Gastroesophageal sphincter (tissue), 4 donors: ENCODE data around the gene OR2B2. TPM values are rescaled to one million over a fixed set of nuclear protein-coding genes. Genes with fewer than 3 reads are reported as not detected.

Experiments
- ATAC-seq: fragments of 150-250 bp; one replicate; pipeline ENCODE4 v1.9.1; 2016; ENCODE audit warnings: mild to moderate bottlenecking, moderate library complexity
- H3K27ac ChIP-seq, 4 donors: fragments of 200-600 bp; sonication (generic) in 3 of 4; 1 replicate in 3 of 4; 2 replicates in 1 of 4; pipeline ENCODE4 v1.5.1; 2016 to 2019
- H3K27me3 ChIP-seq: fragments of 200-600 bp; sonication (generic); one replicate; pipeline ENCODE4 v1.5.1; 2019
- H3K36me3 ChIP-seq, 2 donors: fragments of 200-600 bp; sonication (generic); one replicate each; pipeline ENCODE4 v1.5.1; 2019; ENCODE audit warnings: control low read depth in 1 of 2
- H3K4me1 ChIP-seq, 3 donors: fragments of 200-600 bp; sonication (generic); 1 replicate in 2 of 3; 2 replicates in 1 of 3; pipeline ENCODE4 v1.5.1; 2016 to 2019; ENCODE audit warnings: control low read depth in 2 of 3
- H3K4me3 ChIP-seq, 2 donors: fragments of 200-600 bp; sonication (generic); one replicate each; pipeline ENCODE4 v1.5.1; 2019; ENCODE audit warnings: mild to moderate bottlenecking in 1 of 2, moderate library complexity in 1 of 2
- H3K9me3 ChIP-seq, 3 donors: fragments of 200-600 bp; sonication (generic); one replicate each; pipeline ENCODE4 v1.5.1; 2017 to 2019; ENCODE audit warnings: control low read depth in 2 of 3
- EP300 ChIP-seq: sonication (generic); formaldehyde crosslinking; IDR thresholded peaks from one replicate; pipeline ENCODE4 v1.6.1; 2017; ENCODE audit warnings: antibody characterized with exemption, mild to moderate bottlenecking
- POLR2A ChIP-seq, 2 donors: fragments of 450-650 bp; IDR thresholded peaks; one replicate each; pipeline ENCODE4 v1.6.1; 2017; ENCODE audit warnings: antibody characterized with exemption in 2 of 2, mild to moderate bottlenecking in 2 of 2, moderate library complexity in 1 of 2
- POLR2AphosphoS5 ChIP-seq: sonication (generic); formaldehyde crosslinking; IDR thresholded peaks from one replicate; pipeline ENCODE4 v1.6.1; 2017; ENCODE audit warnings: antibody characterized with exemption
- WGBS, 2 donors: methylation state at CpG; one replicate each; pipeline ENCODE4 v1.1.5; 2018; ENCODE audit warnings: low coverage in 1 of 2; 5-methylcytosine and 5-hydroxymethylcytosine counted together
- total RNA-seq, 4 donors: library from RNA; depleted of rRNA; stranded (reverse); fragments of >200 nt; gene quantifications; one replicate each; pipeline ENCODE4 v1.1.0, GENCODE V29; 2016
- TF ChIP-seq, protein P1 (sequence below), 4 experiments: fragments of 200-600 bp in 2 of 4; fragments of 450-650 bp in 2 of 4; sonication (generic) in 1 of 4; IDR thresholded peaks; one replicate each; pipeline ENCODE4 v1.5.1; 2017 to 2019; ENCODE audit warnings: antibody characterized with exemption in 4 of 4, mild to moderate bottlenecking in 2 of 4, moderate library complexity in 2 of 4

OR2B2 gene
- total RNA-seq, 4 donors from 2014 or later = not detected

GRCh38 chr6:27871924-27872638 is 40.1 kb downstream of the OR2B2 start:
- H3K27ac ChIP-seq = peak overlapping the region in 3 of 4 donors; percentile 44 to 69 (median 47)
- H3K4me1 ChIP-seq = peaks cover 0 to 34% (median 6%) of the 10 kb centered on the region in 3 donors
- no peaks in the 10 kb centered on the region for H3K9me3 ChIP-seq
- peak overlapping the region; percentile 25 to 54 for H3K4me3 ChIP-seq
- no peaks in the 10 kb centered on the region for H3K36me3 ChIP-seq
- ATAC-seq = peak; percentile 83
- TF ChIP-seq, protein P1, sequence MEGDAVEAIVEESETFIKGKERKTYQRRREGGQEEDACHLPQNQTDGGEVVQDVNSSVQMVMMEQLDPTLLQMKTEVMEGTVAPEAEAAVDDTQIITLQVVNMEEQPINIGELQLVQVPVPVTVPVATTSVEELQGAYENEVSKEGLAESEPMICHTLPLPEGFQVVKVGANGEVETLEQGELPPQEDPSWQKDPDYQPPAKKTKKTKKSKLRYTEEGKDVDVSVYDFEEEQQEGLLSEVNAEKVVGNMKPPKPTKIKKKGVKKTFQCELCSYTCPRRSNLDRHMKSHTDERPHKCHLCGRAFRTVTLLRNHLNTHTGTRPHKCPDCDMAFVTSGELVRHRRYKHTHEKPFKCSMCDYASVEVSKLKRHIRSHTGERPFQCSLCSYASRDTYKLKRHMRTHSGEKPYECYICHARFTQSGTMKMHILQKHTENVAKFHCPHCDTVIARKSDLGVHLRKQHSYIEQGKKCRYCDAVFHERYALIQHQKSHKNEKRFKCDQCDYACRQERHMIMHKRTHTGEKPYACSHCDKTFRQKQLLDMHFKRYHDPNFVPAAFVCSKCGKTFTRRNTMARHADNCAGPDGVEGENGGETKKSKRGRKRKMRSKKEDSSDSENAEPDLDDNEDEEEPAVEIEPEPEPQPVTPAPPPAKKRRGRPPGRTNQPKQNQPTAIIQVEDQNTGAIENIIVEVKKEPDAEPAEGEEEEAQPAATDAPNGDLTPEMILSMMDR (IDR thresholded peaks at IDR 0.05) = no peak
- peak; percentile 64 to 75 for TF ChIP-seq POLR2A (IDR thresholded peaks at IDR 0.05)
- WGBS, 2 donors = 0 to 2% methylated on average over 5 to 14 of the region's 49 CpGs
- peaks cover 80% of the 10 kb centered on the region for H3K27me3 ChIP-seq

DNA sequence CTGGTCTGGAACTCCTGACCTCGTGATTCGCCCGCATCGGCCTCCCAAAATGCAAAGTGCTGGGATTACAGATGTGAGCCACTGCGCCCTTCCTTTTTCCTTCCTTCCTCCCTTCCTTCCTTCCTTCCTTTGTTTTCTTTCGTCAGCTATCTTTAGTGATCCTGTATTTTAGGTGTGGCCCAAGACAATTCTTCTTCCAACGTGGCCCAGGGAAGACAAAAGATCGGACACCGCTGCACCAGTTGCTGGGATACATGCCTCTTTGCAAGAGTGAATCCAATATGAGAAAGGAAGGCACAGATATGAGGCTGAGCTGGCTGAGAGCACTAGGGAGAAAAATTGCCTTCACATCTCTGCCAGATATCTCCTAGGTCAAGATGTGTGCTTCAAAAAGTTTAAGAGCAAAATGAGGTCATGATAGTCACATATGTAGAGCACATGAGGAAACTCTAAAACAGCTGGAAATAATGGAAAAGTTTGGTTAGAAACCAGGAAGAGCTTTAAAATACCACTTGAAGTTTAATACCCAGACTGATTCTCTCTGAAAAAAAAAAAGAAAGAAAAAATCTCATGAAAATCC is 41.8 kb downstream of the OR2B2 start:
- peaks cover 95% of the 10 kb centered on the region for H3K27me3 ChIP-seq
- 85% methylated on average over 8 of the region's 9 CpGs; no CpG with 5 or more reads in 1 of the 2 donors for WGBS, 2 donors

DNA sequence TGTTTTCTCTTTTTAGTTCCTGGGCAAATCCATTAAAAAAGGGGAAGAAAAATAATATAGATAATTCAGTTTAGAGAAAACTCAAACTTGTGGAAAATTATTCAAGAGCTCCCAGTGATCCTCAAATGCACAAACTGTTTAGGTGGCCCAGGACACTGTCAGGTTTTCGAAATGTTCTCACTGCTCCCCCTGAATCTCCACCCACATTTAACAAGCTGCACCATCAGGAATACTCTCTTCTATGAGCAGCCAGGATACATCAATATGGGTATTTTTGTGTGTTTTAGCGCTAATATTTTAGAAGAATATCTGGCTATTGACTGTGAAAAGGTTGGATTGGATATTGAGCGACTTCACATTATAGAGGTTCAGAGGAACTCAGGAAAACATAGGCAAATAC is 43.9 kb downstream of the OR2B2 start:
- H3K27ac ChIP-seq = no peak overlapping the region
- TF ChIP-seq EP300 = no peak
- no peak for TF ChIP-seq POLR2AphosphoS5
- TF ChIP-seq, protein P1 (IDR thresholded peaks at IDR 0.05) = no peak
- no peak for TF ChIP-seq POLR2A (IDR thresholded peaks at IDR 0.05)
- no peaks in the 10 kb centered on the region for H3K9me3 ChIP-seq
- H3K36me3 ChIP-seq = no peaks in the 10 kb centered on the region
- ATAC-seq = no peak
- peaks cover 80% of the 10 kb centered on the region for H3K27me3 ChIP-seq
- no peak overlapping the region for H3K4me3 ChIP-seq
- H3K4me1 ChIP-seq = peaks cover 0 to 56% (median 22%) of the 10 kb centered on the region in 3 donors
- 82 to 83% methylated on average over 2 to 3 of the region's 3 CpGs for whole genome bisulfite sequencing, 2 donors

More for the DNA sequence above, 41.8 kb downstream of the OR2B2 start:
- H3K9me3 ChIP-seq = no peaks in the 10 kb centered on the region
- peaks cover 0 to 51% (median 22%) of the 10 kb centered on the region in 3 donors for H3K4me1 ChIP-seq
- H3K4me3 ChIP-seq = no peak overlapping the region
- ATAC-seq = no peak
- no peak overlapping the region for H3K27ac ChIP-seq
- H3K36me3 ChIP-seq = no peaks in the 10 kb centered on the region
- TF ChIP-seq EP300 (no peak), POLR2AphosphoS5 (no peak), POLR2A (IDR thresholded peaks at IDR 0.05) (no peak)
- TF ChIP-seq, protein P1 (IDR thresholded peaks at IDR 0.05) = no peak

- Histone ChIP-seq H3K27me3 (peaks cover 76% of the 10 kb centered on the region), H3K9me3 (no peaks in the 10 kb centered on the region), H3K27ac (no peak overlapping the region), H3K4me1 (peaks cover 0 to 52% (median 22%) of the 10 kb centered on the region in 3 donors), H3K36me3 (no peaks in the 10 kb centered on the region), H3K4me3 (no peak overlapping the region)
- no peak for ATAC-seq
- WGBS, 2 donors = 100% methylated on average over 1 of the region's 1 CpG
- no peak for TF ChIP-seq EP300
- TF ChIP-seq POLR2A (IDR thresholded peaks at IDR 0.05) = no peak
- TF ChIP-seq, protein P1 (IDR thresholded peaks at IDR 0.05) = no peak
- no peak for TF ChIP-seq POLR2AphosphoS5
Observed at GRCh38 chr6:27867945-27868300, 44.3 kb downstream of the OR2B2 start.
